K562 (cell line): ENCODE data around the gene CLDND2. TPM values are rescaled to one million over a fixed set of nuclear protein-coding genes. Genes with fewer than 3 reads are reported as not detected.

ENCODE experiments used
- ARHGAP35 ChIP-seq: fragments of 450-650 bp; IDR thresholded peaks from 2 replicates; pipeline ENCODE4 v1.6.1; 2018; ENCODE audit not compliant: partially characterized antibody
- ARID2 ChIP-seq: fragments of 450-650 bp; IDR thresholded peaks from 2 replicates; pipeline ENCODE4 v1.6.1; 2017; ENCODE audit warnings: antibody characterized with exemption, mild to moderate bottlenecking
- ETS1 ChIP-seq: conservative IDR thresholded peaks from 2 replicates; pipeline ENCODE4 v1.6.1; 2011; ENCODE audit warnings: low read depth, mild to moderate bottlenecking, low read length; ENCODE audit not compliant: control insufficient read depth
- FOS ChIP-seq: IDR thresholded peaks from 3 replicates; pipeline ENCODE4 v1.6.1; 2011; ENCODE audit not compliant: insufficient read length; ENCODE audit errors: extremely low read depth
- JUN ChIP-seq, 2 experiments: sonication (generic) in 1 of 2; formaldehyde crosslinking in 1 of 2; IDR thresholded peaks; 2 replicates each; pipeline versions ENCODE4 v1.6.1 to v1.8.0; 2012 to 2022; ENCODE audit warnings: borderline replicate concordance in 2 of 2, mild to moderate bottlenecking in 2 of 2, improper control_type of control experiment in 1 of 2, low read depth in 1 of 2, low read length in 1 of 2, missing genetic modification reagents in 1 of 2
- MED1 ChIP-seq: sonication (generic); formaldehyde crosslinking; IDR thresholded peaks from 2 replicates; pipeline ENCODE4 v1.8.1; 2023; ENCODE audit warnings: missing genetic modification reagents, borderline replicate concordance
- OTX1 ChIP-seq: fragments of 450-650 bp; formaldehyde crosslinking; IDR thresholded peaks from 2 replicates; pipeline ENCODE4 v1.4.0; 2022; ENCODE audit warnings: mild to moderate bottlenecking
- RCOR1 ChIP-seq, 2 experiments: IDR thresholded peaks; 2 replicates each; pipeline ENCODE4 v1.6.1; 2012; ENCODE audit warnings: low read depth in 2 of 2, low read length in 2 of 2, borderline replicate concordance in 1 of 2, improper control_type of control experiment in 1 of 2
- SFPQ ChIP-seq: fragments of 200-400 bp; formaldehyde crosslinking; IDR thresholded peaks from 2 replicates; pipeline ENCODE4 v1.6.1; 2017; ENCODE audit warnings: mild to moderate bottlenecking, low read depth, low read length, moderate library complexity
- SIN3A ChIP-seq, 2 experiments: fragments of 150-350 bp in 1 of 2; IDR thresholded peaks; 2 replicates each; pipeline ENCODE4 v1.6.1; 2011 to 2016; ENCODE audit warnings: borderline replicate concordance in 2 of 2, low read depth in 2 of 2, low read length in 2 of 2, mild to moderate bottlenecking in 2 of 2, moderate library complexity in 2 of 2; ENCODE audit not compliant: control insufficient read depth in 1 of 2
- SRF ChIP-seq, 2 experiments: fragments of 250-450, 450-650 bp in 1 of 2; sonication (Bioruptor Pico) in 1 of 2; sonication (generic) in 1 of 2; formaldehyde crosslinking; IDR thresholded peaks; 2 replicates each; pipeline versions ENCODE4 v1.5.0 to v1.5.1; 2020 to 2022; ENCODE audit warnings: mild to moderate bottlenecking in 1 of 2, missing genetic modification reagents in 1 of 2
- TCF7 ChIP-seq: sonication (generic); IDR thresholded peaks from 2 replicates; pipeline ENCODE4 v1.6.1; 2016; ENCODE audit warnings: antibody characterized with exemption, borderline replicate concordance
- TFAP4 ChIP-seq: sonication (generic); formaldehyde crosslinking; IDR thresholded peaks from 2 replicates; pipeline ENCODE4 v1.8.0; 2022; ENCODE audit warnings: missing genetic modification reagents, mild to moderate bottlenecking, moderate library complexity, borderline replicate concordance
- polyA plus RNA-seq, 8 experiments: library from polyadenylated mRNA; depleted of rRNA in 4 of 8; stranded (reverse) in 5 of 8; unstranded in 3 of 8; fragments of >200 nt; fragmentation: Nextera tagmentation in 2 of 8; fragmentation: Illumina TruSeq in 1 of 8; extraction: Ambion mirVana in 2 of 8; extraction: Trizol in 1 of 8; gene quantifications; 2 replicates each; pipeline versions ENCODE4 v1.2.1 to v1.2.3, GENCODE V29; 2011 to 2014; ENCODE audit warnings: inconsistent platforms in 1 of 8, missing spikeins in 1 of 8
- total RNA-seq, 7 experiments: library from RNA; depleted of rRNA in 6 of 7; stranded (reverse); fragments of >200 nt in 6 of 7; fragmentation: Illumina TruSeq in 2 of 7; extraction: Trizol in 2 of 7; gene quantifications; 2 replicates each; pipeline versions ENCODE4 v1.2.1 to v1.2.3, GENCODE V29; 2011 to 2021; ENCODE audit warnings: low replicate concordance in 1 of 7

CLDND2 gene
- total and polyA plus RNA-seq, 9 of the 15 experiments (the other 6 are each of a cell fraction or from before 2014, with no cell fraction given) = 0.45 to 4.0 (median 1.2) TPM; not detected in 3

- TF ChIP-seq OTX1 = peak; percentile 82; the same call in 1 of the 2 replicates
- TF ChIP-seq RCOR1 (IDR thresholded peaks at IDR 0.05; ENCODE audit: borderline replicate concordance in 1 of 2, low read depth in 2 of 2, low read length in 2 of 2) = no peak
- TF ChIP-seq FOS = no peak
- no peak for TF ChIP-seq MED1
- TF ChIP-seq ARHGAP35 = peak; percentile 24
- no peak for TF ChIP-seq SIN3A (IDR thresholded peaks at IDR 0.05; ENCODE audit: borderline replicate concordance in 2 of 2, control insufficient read depth in 1 of 2, low read depth in 2 of 2, low read length in 2 of 2)
- no peak for TF ChIP-seq JUN (IDR thresholded peaks at IDR 0.05; ENCODE audit: borderline replicate concordance, low read depth, low read length)
- TF ChIP-seq JUN (CRISPR knock-in tag; IDR thresholded peaks at IDR 0.05; ENCODE audit: borderline replicate concordance) = no peak
- no peak for TF ChIP-seq TCF7
- TF ChIP-seq SRF (CRISPR knock-in tag; IDR thresholded peaks at IDR 0.05) = 0 out of 4 replicates have a peak, but pooled peaks of 1 of the 2 experiments have one; percentile 53
- no peak for TF ChIP-seq ARID2
- TF ChIP-seq SFPQ = no peak
- TF ChIP-seq ETS1 = no peak
- TF ChIP-seq TFAP4 (CRISPR knock-in tag) = no peak
Measured at GRCh38 chr19:51339313-51339686, 29.5 kb downstream of the CLDND2 start (continued).
